ENCODE data around the gene PLCG2. TPM values are rescaled to one million over a fixed set of nuclear protein-coding genes. Genes with fewer than 3 reads are reported as not detected.
"Not testable (repeated sequence)": the region's sequence is repeated elsewhere in the genome, so short reads cannot be mapped to it uniquely, and the experiment has no call there.

The PLCG2 gene
- total RNA-seq, 2 experiments from 2014 or later = 10.1 to 11.1 TPM

DNA sequence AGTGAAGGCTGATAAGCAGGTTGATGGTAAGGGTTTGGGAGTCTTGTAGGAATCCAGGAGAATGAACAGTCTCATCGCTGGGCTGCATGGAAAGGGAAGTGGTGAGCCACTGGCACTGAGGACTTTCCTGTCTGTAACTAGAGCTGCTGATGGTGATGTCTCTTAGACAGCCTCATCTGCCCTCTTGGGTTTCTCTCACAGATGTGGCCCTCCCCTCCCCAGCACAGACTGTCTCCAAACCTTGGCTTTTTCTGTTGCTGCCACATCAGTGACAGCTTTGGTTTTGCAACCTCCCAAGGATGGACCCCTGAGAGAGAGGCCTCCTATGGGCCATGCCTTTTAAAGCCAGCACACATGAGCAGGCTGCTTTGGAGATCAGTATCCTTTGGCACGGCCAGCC, 16.9 kb downstream of the PLCG2 start:
- H3K4me3 Mint-ChIP-seq = no peak overlapping the region
- ATAC-seq (no peak), DNase-seq (no peak)
- H3K27me3 Mint-ChIP-seq (ENCODE audit: low read depth) = peaks cover 5% of the 10 kb centered on the region
- ChIA-PET CTCF (interaction anchor here (1.4 kb wide), 1 partner anchor 78 kb away, joined by 6 read pairs; no protein-coding TSS in a partner anchor), POLR2A (no interaction called here)
- peaks cover 41% of the 10 kb centered on the region for H3K4me1 Mint-ChIP-seq (ENCODE audit: low read depth)
- H3K36me3 Mint-ChIP-seq (ENCODE audit: low read depth) = peaks cover 2% of the 10 kb centered on the region
- no peaks in the 10 kb centered on the region for H3K9me3 Mint-ChIP-seq (ENCODE audit: insufficient read depth)
- no peak overlapping the region for H3K27ac Mint-ChIP-seq

GRCh38 chr16:81796583-81797346, 17.7 kb downstream of the PLCG2 start:
- ChIA-PET CTCF (no interaction called here), POLR2A (no interaction called here)
- Mint-ChIP-seq H3K4me1 (ENCODE audit: low read depth) (peaks cover 41% of the 10 kb centered on the region), H3K27me3 (ENCODE audit: low read depth) (peaks cover 2% of the 10 kb centered on the region), H3K27ac (peak overlapping the region; percentile 54), H3K9me3 (ENCODE audit: insufficient read depth) (no peaks in the 10 kb centered on the region), H3K4me3 (no peak overlapping the region), H3K36me3 (ENCODE audit: low read depth) (peaks cover 2% of the 10 kb centered on the region)
- ATAC-seq = no peak
- no peak for DNase-seq

DNA sequence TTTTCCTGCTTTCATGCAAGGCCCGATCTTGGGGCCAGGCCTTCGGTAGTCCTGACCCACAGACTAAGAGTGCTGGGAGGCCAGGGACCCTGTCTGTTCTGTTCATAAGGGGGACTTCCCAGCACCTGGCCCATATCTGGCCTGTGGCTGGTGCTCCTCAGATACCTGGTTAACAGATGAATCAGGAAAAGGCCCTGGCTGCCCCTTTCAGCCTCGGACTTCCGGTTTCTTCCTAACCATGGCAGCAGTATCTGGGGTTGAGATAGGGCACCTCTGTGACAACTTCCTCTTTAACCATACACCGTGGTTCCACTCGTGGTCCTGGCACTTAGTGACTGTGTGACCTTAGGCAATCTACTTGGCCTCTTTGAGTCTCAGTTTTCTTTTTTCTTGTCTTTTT, 18.4 kb downstream of the PLCG2 start:
- peaks cover 2% of the 10 kb centered on the region for H3K27me3 Mint-ChIP-seq (ENCODE audit: low read depth)
- peaks cover 41% of the 10 kb centered on the region for H3K4me1 Mint-ChIP-seq (ENCODE audit: low read depth)
- H3K4me3 Mint-ChIP-seq = no peak overlapping the region
- ChIA-PET CTCF (interaction anchor here (0.9 to 1.8 kb wide), 3 partner anchors 10 to 77 kb away, joined by 3 to 13 read pairs (median 8); no protein-coding TSS in a partner anchor), POLR2A (interaction anchor here (0.9 kb wide), 1 partner anchor 20 kb away, joined by 3 read pairs; no protein-coding TSS in a partner anchor)
- H3K9me3 Mint-ChIP-seq (ENCODE audit: insufficient read depth) = no peaks in the 10 kb centered on the region
- peak overlapping the region; percentile 54 for H3K27ac Mint-ChIP-seq
- ATAC-seq = peak; percentile 45
- H3K36me3 Mint-ChIP-seq (ENCODE audit: low read depth) = peaks cover 2% of the 10 kb centered on the region
- DNase-seq = peak; percentile 31

DNA sequence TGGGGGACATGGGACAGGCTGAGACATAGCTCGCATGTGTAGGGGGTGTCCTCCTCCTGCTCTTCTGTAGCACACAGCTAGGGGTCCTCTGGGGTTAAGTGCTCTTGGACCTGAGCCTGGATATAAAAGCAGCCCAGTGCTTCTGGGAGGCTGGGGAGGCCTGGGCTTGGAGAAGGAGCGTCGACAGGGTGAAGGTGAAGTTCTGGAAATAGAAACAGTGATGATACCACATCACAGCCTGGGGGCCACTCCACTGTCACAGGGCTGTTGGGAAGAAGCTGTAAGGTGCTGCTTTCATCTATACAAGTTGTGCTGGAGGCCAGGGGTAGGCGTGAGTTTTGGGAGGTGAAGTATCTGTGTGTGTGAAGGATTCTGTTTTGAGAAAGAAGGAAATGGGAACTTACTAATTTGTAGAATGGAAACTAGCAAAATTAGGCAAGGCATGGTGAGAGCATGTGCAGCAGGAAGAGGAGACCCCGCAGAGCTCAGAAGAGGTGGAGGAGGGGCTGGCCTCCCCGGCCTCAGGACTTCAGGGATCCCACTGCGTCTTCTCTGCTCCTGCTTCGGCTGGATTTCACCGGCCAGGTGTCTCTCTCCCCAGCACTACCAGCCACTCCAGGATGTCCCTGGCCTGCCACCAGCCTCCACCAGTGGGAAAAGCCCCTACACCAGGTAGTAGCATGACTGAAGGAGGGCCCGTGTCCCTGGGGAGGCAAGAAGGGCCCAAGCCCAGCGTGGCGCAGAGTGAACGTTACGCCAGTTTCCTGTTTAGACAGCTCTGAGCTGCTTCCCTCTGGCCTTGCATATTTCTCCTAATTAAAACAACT, 19.4 kb downstream of the PLCG2 start:
- ATAC-seq (peak; percentile 59), DNase-seq (peak; percentile 49)
- Mint-ChIP-seq H3K4me1 (ENCODE audit: low read depth) (peaks cover 41% of the 10 kb centered on the region), H3K36me3 (ENCODE audit: low read depth) (peaks cover 2% of the 10 kb centered on the region), H3K4me3 (peak overlapping the region; percentile 27), H3K27me3 (ENCODE audit: low read depth) (peaks cover 2% of the 10 kb centered on the region), H3K9me3 (ENCODE audit: insufficient read depth) (no peaks in the 10 kb centered on the region), H3K27ac (peak overlapping the region; percentile 91)
- POLR2A ChIA-PET = interaction anchor here (0.9 to 1.3 kb wide), 5 partner anchors 10 to 36 kb away, joined by 3 to 6 read pairs (median 4); no protein-coding TSS in a partner anchor
- CTCF ChIA-PET = interaction anchor here (0.7 to 1.8 kb wide), 7 partner anchors 9 to 76 kb away, joined by 3 to 13 read pairs (median 5); no protein-coding TSS in a partner anchor

DNA sequence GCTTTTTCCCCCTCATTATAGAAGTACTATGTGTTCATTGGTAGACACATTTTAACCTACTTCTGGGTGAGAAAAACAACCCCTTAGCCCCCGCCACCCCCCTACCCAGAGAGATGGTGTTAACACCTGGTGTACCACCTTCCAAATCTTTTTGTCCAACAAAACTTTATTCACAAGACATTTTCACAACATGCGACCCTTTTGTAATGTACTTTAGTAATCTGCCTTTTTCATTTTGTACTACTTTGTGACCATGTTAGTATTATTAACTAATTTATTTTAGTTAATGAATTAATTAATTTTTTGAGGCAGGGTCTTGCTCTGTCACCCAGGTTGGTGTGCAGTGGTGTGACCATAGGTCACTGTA, 20.0 kb downstream of the PLCG2 start:
- Mint-ChIP-seq H3K9me3 (ENCODE audit: insufficient read depth) (no peaks in the 10 kb centered on the region), H3K36me3 (ENCODE audit: low read depth) (peaks cover 2% of the 10 kb centered on the region), H3K4me1 (ENCODE audit: low read depth) (peaks cover 41% of the 10 kb centered on the region), H3K4me3 (peak overlapping the region; percentile 27), H3K27me3 (ENCODE audit: low read depth) (peaks cover 2% of the 10 kb centered on the region), H3K27ac (peak overlapping the region; percentile 91)
- POLR2A ChIA-PET = interaction anchor here (1.0 to 1.3 kb wide), 4 partner anchors 10 to 36 kb away, joined by 3 to 6 read pairs (median 4); no protein-coding TSS in a partner anchor
- CTCF ChIA-PET = interaction anchor here (0.7 to 1.8 kb wide), 6 partner anchors 10 to 76 kb away, joined by 3 to 13 read pairs (median 6); no protein-coding TSS in a partner anchor
- ATAC-seq = no peak
- no peak for DNase-seq

GRCh38 chr16:81801724-81802123, 22.6 kb downstream of the PLCG2 start:
- H3K4me3 Mint-ChIP-seq; H3K9me3 Mint-ChIP-seq (ENCODE audit: insufficient read depth); ATAC-seq; POLR2A ChIA-PET; H3K36me3 Mint-ChIP-seq (ENCODE audit: low read depth); H3K27me3 Mint-ChIP-seq (ENCODE audit: low read depth); DNase-seq; H3K27ac Mint-ChIP-seq: not testable (repeated sequence)
- peaks cover 31% of the 10 kb centered on the region for H3K4me1 Mint-ChIP-seq (ENCODE audit: low read depth)
- CTCF ChIA-PET = interaction anchor here (0.8 kb wide), 1 partner anchor 72 kb away, joined by 3 read pairs; no protein-coding TSS in a partner anchor

GRCh38 chr16:81803332-81803731, 24.2 kb downstream of the PLCG2 start:
- Mint-ChIP-seq H3K36me3 (ENCODE audit: low read depth) (peaks cover 2% of the 10 kb centered on the region), H3K9me3 (ENCODE audit: insufficient read depth) (no peaks in the 10 kb centered on the region), H3K27ac (no peak overlapping the region), H3K4me3 (no peak overlapping the region), H3K4me1 (ENCODE audit: low read depth) (peaks cover 20% of the 10 kb centered on the region), H3K27me3 (ENCODE audit: low read depth) (peaks cover 2% of the 10 kb centered on the region)
- DNase-seq = no peak
- CTCF ChIA-PET = no interaction called here
- ATAC-seq = no peak
- POLR2A ChIA-PET = no interaction called here

DNA sequence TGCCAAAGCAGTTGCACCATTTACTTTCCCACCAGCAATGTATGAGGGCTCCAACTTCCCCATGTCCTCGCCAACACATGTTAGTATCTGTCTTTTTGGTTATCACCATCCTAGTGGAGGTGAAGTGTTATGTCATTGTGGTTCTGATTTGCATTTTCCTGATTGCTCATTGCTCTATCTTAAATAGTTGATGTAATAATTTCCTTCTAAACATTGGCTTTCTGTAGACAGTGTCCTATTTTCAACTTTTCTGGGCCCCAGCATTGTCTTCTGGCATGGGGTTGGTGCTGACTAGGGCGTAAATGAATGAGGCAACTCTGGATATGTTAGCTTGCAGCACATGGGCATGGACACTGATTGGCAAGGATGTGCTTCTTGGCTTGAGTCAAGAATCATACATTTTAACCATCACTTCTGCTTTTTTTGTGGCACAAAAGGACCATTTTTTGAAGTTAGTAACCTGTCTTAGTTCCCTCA, 25.1 kb downstream of the PLCG2 start:
- CTCF ChIA-PET = interaction anchor here (1.6 kb wide), 1 partner anchor 14 kb away, joined by 3 read pairs; no protein-coding TSS in a partner anchor
- Mint-ChIP-seq H3K9me3 (ENCODE audit: insufficient read depth) (no peaks in the 10 kb centered on the region), H3K27me3 (ENCODE audit: low read depth) (peaks cover 2% of the 10 kb centered on the region), H3K27ac (no peak overlapping the region), H3K4me3 (no peak overlapping the region), H3K4me1 (ENCODE audit: low read depth) (peaks cover 19% of the 10 kb centered on the region), H3K36me3 (ENCODE audit: low read depth) (peaks cover 2% of the 10 kb centered on the region)
- no peak for ATAC-seq
- POLR2A ChIA-PET = no interaction called here
- no peak for DNase-seq

DNA sequence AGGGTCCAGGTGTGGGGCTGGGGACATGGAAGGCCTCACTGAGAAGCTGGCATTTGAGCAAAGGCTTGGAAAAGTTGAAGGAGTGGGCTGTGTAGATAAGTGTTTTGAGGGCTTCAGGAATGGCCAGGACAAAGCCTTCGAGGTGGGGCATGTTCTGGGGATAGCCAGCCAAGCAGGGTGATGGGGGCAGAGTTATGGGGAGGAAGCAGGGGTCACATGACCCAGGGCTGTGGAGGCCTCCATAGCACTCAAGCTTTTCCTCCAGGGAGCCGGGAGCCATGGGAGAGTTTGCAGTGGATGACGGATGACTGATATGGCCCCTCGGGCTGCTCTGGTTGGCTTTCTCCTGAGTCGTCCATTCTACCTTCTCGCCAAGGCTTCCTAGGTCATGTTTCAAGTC, 27.6 kb downstream of the PLCG2 start:
- no peak overlapping the region for H3K27ac Mint-ChIP-seq

GRCh38 chr16:81807767-81808358, 28.8 kb downstream of the PLCG2 start:
- H3K9me3 Mint-ChIP-seq (ENCODE audit: insufficient read depth) = no peaks in the 10 kb centered on the region
- H3K4me1 Mint-ChIP-seq (ENCODE audit: low read depth) = peaks cover 43% of the 10 kb centered on the region
- H3K27me3 Mint-ChIP-seq (ENCODE audit: low read depth) = peaks cover 5% of the 10 kb centered on the region
- no peak overlapping the region for H3K4me3 Mint-ChIP-seq
- CTCF ChIA-PET = interaction anchor here (1.3 to 2.0 kb wide), 2 partner anchors 9 to 10 kb away, joined by 3 to 6 read pairs; no protein-coding TSS in a partner anchor
- no peak for ATAC-seq
- no peak for DNase-seq
- H3K36me3 Mint-ChIP-seq (ENCODE audit: low read depth) = peaks cover 10% of the 10 kb centered on the region
- H3K27ac Mint-ChIP-seq = no peak overlapping the region
- POLR2A ChIA-PET = no interaction called here

More for the DNA sequence above, 27.6 kb downstream of the PLCG2 start:
- Mint-ChIP-seq H3K27me3 (ENCODE audit: low read depth) (no peaks in the 10 kb centered on the region), H3K4me1 (ENCODE audit: low read depth) (peaks cover 39% of the 10 kb centered on the region), H3K9me3 (ENCODE audit: insufficient read depth) (no peaks in the 10 kb centered on the region), H3K36me3 (ENCODE audit: low read depth) (peaks cover 3% of the 10 kb centered on the region), H3K4me3 (no peak overlapping the region)
- POLR2A ChIA-PET = no interaction called here
- CTCF ChIA-PET = interaction anchor here (0.8 to 1.3 kb wide), 4 partner anchors 9 to 79 kb away, joined by 3 read pairs; no protein-coding TSS in a partner anchor
- DNase-seq (no peak), ATAC-seq (no peak)

DNA sequence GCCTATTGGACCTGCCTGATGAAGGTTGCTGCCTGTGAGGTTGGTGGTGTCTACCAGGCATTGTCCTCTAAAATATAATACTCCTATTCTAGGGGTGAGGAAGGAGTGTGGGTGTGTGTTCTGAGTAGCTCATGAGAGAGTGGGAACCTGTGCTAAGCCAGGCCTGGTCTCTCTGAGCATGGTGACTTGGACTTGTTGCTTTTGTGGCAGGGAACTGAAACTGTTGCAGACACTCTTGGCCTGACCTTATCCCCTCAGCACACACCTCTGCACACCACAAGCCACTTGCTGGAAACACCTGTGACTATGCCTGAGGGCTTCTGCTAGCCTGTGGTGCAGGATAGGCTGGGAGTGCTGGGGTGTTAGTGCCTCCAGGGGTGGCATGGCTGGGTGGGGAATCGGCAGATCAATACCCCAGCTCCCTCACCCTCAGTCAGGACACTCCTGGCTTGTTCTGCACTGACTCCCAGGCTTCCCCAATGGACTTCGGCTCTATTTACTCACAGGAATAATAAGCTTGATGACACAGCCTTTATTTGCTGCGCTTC, 29.9 kb downstream of the PLCG2 start:
- Mint-ChIP-seq H3K36me3 (ENCODE audit: low read depth) (peaks cover 10% of the 10 kb centered on the region), H3K4me3 (no peak overlapping the region), H3K27ac (peak overlapping the region; percentile 75), H3K27me3 (ENCODE audit: low read depth) (peaks cover 8% of the 10 kb centered on the region), H3K9me3 (ENCODE audit: insufficient read depth) (no peaks in the 10 kb centered on the region), H3K4me1 (ENCODE audit: low read depth) (peaks cover 43% of the 10 kb centered on the region)
- CTCF ChIA-PET = interaction anchor here (2.0 kb wide), 1 partner anchor 11 kb away, joined by 6 read pairs; no protein-coding TSS in a partner anchor
- POLR2A ChIA-PET = interaction anchor here (0.9 to 1.0 kb wide), 2 partner anchors 10 to 11 kb away, joined by 3 to 6 read pairs; no protein-coding TSS in a partner anchor
- peak; percentile 59 for DNase-seq
- ATAC-seq = peak; percentile 80

Data from activated CD8-positive, alpha-beta T cell treated with anti-CD3 and anti-CD28 coated beads, Interleukin-2, amount 10 ng/mL, durations not matched to agents 7 days and 5 days (primary cell).